Activated T-cell treated with anti-CD3 and anti-CD28 coated beads, Interleukin-2, amount 50 U/mL, for 4 hours (primary cell): ENCODE results near the gene SLC4A5. TPM values are rescaled to one million over a fixed set of nuclear protein-coding genes. Genes with fewer than 3 reads are reported as not detected.
"Not testable (repeated sequence)": the region's sequence is repeated elsewhere in the genome, so short reads cannot be mapped to it uniquely, and the experiment has no call there.

ENCODE experiments used
- ATAC-seq, 2 donors: fragments of 200-7000 bp; cut with Tn5 transposase; one replicate each; pipeline ENCODE4 v1.10.0; 2021
- DNase-seq: peaks from one replicate; pipeline ENCODE4 v3.0.0-alpha.2; 2020
- H3K27me3 Mint-ChIP-seq: one replicate; pipeline ENCODE4 v1.8.0; 2021; ENCODE audit warnings: low read depth, mixed read lengths
- H3K36me3 Mint-ChIP-seq: one replicate; pipeline ENCODE4 v1.8.0; 2022; ENCODE audit warnings: mixed read lengths; ENCODE audit not compliant: insufficient read depth
- H3K4me1 Mint-ChIP-seq: one replicate; pipeline ENCODE4 v1.8.0; 2021; ENCODE audit warnings: low read depth, mixed read lengths
- H3K4me3 Mint-ChIP-seq: one replicate; pipeline ENCODE4 v1.8.0; 2021; ENCODE audit warnings: mild to moderate bottlenecking, moderate library complexity, mixed read lengths
- H3K9me3 Mint-ChIP-seq: one replicate; pipeline ENCODE4 v1.8.0; 2021; ENCODE audit warnings: mixed read lengths
- total RNA-seq, 3 donors: library from RNA; stranded (reverse); gene quantifications; one replicate each; pipeline ENCODE4 v1.2.1, GENCODE V29; 2021

The SLC4A5 gene
- total RNA-seq, 3 donors from 2014 or later, result 1.3 to 1.5 (median 1.4) TPM

DNA sequence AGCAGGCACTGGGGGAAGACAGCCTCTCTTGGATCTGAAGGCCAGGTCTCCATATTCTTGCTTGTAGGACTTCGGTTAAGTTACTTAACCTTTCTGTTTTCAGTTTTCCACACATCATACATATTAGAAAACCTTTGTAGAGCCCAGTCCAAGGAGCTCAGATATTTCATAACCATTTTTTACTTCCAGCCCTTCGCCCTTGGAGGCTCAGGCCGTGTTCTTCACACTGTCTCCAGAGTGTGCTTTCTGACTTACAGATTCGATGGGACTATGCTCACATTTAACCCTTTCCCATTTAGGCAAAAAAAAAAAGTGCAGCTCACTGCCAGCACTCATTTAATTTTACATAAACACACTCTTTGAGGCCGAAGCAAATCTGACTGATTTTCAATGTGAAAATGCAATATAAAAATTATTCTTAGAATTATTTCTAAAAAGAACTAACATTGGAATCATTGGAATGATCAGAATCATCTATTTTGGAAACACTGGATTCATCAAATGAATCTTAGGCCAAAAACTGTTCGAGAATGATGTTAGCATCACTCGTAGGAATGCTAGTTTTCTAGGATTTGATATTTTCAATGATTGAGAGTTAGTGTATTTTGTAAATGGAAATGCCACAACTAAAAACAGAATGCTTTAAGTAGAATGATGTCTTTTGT lies 89.8 kb downstream of the SLC4A5 start:
- DNase-seq (no peak), ATAC-seq (no peak)
- H3K36me3 Mint-ChIP-seq, result peaks cover 7% of the 10 kb centered on the region
- no peaks in the 10 kb centered on the region for H3K27me3 Mint-ChIP-seq
- H3K9me3 Mint-ChIP-seq, result no peaks in the 10 kb centered on the region
- peaks cover 2% of the 10 kb centered on the region for H3K4me1 Mint-ChIP-seq
- no peak overlapping the region for H3K4me3 Mint-ChIP-seq

DNA sequence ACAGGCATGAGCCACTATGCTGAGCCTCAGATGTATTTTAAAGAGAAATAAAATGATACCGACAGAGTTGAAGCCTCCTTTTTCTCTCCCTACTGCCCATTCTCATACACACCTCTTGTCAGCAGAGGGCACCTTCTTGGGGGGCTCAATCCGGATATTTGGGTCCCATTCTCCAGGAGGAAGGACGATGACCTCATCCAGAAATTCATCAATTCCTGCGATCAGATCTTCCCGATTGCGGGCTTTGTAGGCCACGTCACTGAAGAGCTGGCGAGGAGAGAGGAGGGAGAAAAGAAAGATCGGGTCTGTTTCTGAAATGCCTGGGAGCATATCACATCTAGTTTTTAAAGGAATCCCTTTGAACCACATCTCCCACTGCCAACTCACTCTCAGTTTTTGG lies 90.4 kb downstream of the SLC4A5 start:
- DNase-seq (no peak), ATAC-seq (no peak)
- Mint-ChIP-seq H3K4me1 (peaks cover 2% of the 10 kb centered on the region), H3K4me3 (no peak overlapping the region), H3K27me3 (no peaks in the 10 kb centered on the region), H3K9me3 (no peaks in the 10 kb centered on the region), H3K36me3 (peaks cover 7% of the 10 kb centered on the region)

DNA sequence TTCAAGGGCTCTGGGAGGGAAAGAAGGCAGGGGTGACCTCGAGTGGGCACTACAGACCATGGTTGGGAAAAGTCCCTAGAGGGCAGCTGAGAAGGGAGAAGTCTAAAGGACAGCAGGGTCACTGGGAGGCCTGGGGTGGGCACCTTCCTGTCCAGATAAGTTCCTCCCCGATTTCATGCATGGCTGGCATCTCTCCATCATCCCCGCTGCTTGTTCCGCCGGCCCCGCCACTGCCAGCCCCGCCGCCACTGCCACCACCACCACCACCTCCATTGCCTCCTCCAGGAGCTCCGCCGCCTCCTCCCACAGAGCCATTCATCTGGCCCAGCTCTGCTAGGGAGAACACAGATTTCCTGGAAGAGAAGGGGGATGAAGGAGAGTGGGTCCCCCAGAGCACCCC lies 91.2 kb downstream of the SLC4A5 start:
- Mint-ChIP-seq H3K36me3 (peaks cover 7% of the 10 kb centered on the region), H3K4me1 (peaks cover 2% of the 10 kb centered on the region), H3K9me3 (no peaks in the 10 kb centered on the region), H3K4me3 (no peak overlapping the region), H3K27me3 (no peaks in the 10 kb centered on the region)
- no peak for ATAC-seq
- DNase-seq, result no peak

DNA sequence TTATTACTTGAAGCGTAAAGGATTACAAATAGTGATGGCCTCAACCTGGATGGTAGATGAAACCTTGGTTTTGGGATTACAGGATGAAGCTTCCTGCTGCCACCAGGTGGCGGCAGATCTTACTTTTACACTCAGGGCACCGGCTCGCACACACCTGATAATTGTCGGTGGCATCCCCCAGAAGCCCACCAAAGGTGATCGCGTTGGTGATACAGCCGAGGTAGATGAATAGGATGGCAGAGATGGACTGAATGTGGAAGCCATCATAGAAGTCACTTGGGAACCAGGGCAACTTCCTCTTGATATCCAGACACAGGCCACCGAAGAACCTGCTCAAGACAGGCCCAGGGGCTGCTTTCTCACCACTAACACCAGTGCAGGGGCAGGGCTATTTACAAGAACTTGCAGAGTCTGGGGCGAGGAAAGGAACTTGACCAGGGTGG lies 93.0 kb downstream of the SLC4A5 start:
- ATAC-seq (peak; percentile 65 to 71), DNase-seq (peak; percentile 38)
- no peaks in the 10 kb centered on the region for H3K27me3 Mint-ChIP-seq
- no peak overlapping the region for H3K4me3 Mint-ChIP-seq
- no peaks in the 10 kb centered on the region for H3K9me3 Mint-ChIP-seq
- H3K4me1 Mint-ChIP-seq, result peaks cover 2% of the 10 kb centered on the region
- peaks cover 9% of the 10 kb centered on the region for H3K36me3 Mint-ChIP-seq

DNA sequence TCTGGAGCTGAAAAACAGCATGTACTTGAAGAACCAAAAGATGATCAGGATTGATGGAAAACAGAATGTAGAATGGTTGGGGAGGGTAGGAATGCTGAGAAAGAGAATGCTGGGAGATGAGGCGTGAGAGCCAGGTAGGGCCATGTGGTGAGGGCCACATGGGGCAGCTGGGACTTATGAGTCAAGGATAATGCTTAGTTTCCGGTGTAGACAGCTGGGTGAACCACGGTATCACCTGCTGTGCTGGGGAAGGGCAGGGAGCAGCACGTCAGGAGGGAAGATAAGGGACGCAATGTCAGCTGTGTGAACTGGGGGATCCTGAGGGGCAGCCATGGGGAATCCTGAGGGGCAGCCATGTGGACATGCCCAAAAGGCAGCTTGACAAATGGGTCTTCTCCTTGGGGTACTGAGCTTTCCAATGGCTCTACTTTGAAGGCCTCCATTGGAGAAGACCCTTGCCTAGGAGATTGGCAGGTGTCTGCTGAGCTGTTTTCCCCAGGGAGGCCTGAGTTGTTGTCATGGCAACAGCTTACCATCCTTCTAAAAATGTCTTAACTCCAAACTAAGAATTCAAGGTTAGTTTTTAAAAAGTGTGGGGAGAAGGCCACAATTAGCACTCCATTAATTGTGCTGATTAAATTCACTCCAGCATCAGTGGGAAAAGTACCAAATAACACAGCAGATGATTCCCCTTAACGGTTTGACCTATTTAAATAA lies 93.7 kb downstream of the SLC4A5 start:
- Mint-ChIP-seq H3K9me3 (no peaks in the 10 kb centered on the region), H3K4me3 (no peak overlapping the region), H3K36me3 (peaks cover 7% of the 10 kb centered on the region), H3K27me3 (no peaks in the 10 kb centered on the region), H3K4me1 (peaks cover 2% of the 10 kb centered on the region)
- ATAC-seq (no peak), DNase-seq (no peak)

DNA sequence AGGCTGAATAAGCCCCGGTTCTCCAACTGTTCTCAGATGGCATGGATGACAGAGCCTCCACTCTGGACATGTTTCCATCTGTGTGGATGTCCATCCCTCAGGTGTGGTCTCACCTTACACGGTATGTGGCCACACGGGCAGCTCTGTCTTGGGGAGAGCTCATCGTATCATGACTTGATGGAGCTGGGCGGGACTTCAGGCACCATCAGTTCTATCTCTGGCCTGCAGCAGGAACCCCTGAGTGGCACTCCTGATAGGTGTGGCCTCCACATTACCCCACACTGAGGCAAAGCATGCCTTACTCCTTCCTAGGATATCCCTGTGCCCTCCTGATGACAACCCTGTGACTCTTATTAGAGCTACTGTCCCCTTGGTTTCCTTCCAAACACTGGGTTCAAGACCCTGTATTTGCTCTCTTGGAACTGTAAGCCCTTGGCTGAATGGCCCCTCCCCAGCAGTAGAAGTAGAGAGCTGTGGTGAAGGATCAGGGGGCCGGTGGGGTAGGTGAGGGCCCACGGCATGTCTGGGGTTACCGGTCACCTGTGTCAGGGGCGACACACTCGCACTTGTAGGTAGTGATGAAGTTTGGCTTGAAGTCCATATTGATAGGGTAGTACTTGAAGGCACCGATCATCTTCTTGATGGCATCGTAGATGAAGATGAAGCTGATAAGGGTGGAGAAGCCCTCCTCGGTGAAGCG lies 96.6 kb downstream of the SLC4A5 start:
- Mint-ChIP-seq H3K36me3 (peaks cover 2% of the 10 kb centered on the region), H3K27me3 (no peaks in the 10 kb centered on the region), H3K9me3 (no peaks in the 10 kb centered on the region), H3K4me1 (peaks cover 2% of the 10 kb centered on the region), H3K4me3 (no peak overlapping the region)
- ATAC-seq (no peak), DNase-seq (no peak)

DNA sequence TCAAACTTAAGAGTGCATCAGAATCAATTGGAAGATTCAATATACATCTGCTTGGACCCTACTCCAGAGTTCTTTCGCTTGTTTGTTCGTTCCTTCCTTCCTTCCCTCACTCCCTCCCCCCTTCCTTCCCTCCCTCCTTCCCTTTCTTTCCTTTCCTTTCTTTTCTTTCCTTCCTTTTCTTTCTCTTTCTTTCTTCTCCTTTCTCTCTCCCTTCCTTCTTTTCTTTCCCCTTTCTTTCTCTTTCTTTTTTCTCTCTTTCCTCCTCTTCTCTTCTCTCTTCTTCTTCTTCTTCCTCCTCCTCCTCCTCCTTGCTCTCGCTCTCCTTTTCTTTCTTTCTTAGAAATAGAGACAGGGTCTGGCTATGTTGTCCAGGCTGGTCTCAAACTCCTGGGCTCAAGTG lies 98.9 kb downstream of the SLC4A5 start:
- H3K4me3 Mint-ChIP-seq, result no peak overlapping the region
- H3K36me3 Mint-ChIP-seq, result peaks cover 2% of the 10 kb centered on the region
- no peaks in the 10 kb centered on the region for H3K4me1 Mint-ChIP-seq
- DNase-seq (no peak), ATAC-seq (no peak)
- no peaks in the 10 kb centered on the region for H3K27me3 Mint-ChIP-seq
- no peaks in the 10 kb centered on the region for H3K9me3 Mint-ChIP-seq

DNA sequence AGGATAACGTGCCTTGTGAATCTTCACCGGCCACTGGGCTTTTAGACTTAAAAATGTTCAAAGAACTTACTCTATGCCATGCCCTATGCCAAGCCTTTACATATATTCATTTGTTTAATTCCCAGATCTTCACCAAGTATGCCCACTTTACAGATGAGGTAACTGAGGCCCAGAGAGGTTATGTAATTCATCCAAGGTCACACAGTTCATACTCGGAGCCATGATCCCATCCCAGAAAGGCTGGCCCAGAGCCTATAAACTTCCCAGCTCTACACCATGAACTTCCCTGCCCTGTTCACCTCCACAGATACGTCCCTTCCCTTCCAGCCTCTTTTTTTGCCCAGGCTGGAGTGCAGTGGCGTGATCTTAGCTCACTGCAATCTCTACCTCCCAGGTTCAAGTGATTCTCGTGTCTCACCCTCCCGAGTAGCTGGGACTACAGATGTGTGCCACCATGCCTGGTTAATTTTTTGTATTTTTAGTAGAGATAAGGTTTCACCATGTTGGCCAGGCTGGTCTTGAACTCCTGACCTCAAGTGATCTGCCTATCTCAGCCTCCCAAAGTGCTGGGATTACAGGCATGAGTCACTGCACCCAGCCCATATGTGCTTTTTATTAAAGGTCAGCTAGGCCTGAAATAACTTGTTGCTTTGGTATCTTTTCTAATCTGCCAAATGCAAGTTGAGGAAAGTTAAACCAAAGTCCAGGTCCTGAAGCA lies 100.7 kb downstream of the SLC4A5 start:
- Mint-ChIP-seq H3K4me3 (no peak overlapping the region), H3K4me1 (no peaks in the 10 kb centered on the region), H3K27me3 (no peaks in the 10 kb centered on the region), H3K9me3 (no peaks in the 10 kb centered on the region), H3K36me3 (peaks cover 6% of the 10 kb centered on the region)
- DNase-seq, result no peak
- no peak for ATAC-seq

DNA sequence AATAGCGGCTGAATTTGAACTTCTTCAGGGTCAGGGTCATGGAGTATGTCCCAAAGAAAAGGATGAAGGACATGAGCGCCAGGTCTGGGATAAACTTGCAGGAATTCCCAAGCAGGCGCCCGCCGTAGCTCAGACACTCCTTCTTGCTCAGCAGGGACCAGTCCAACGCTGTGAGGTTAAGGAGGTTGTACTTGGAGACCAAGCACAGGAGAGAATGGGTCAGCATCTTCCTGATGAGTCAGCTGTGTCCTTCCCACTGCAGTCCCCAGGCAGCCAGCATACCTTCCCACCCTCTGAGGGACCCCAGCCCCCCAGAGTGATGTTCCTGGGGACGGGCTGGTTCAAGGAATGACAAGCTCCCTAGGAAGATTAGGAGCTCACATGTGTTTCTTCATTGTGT lies 103.9 kb downstream of the SLC4A5 start:
- ATAC-seq, result no peak
- no peaks in the 10 kb centered on the region for H3K27me3 Mint-ChIP-seq
- no peaks in the 10 kb centered on the region for H3K4me1 Mint-ChIP-seq
- H3K36me3 Mint-ChIP-seq, result peaks cover 12% of the 10 kb centered on the region
- no peak overlapping the region for H3K4me3 Mint-ChIP-seq
- DNase-seq, result no peak
- H3K9me3 Mint-ChIP-seq, result no peaks in the 10 kb centered on the region

DNA sequence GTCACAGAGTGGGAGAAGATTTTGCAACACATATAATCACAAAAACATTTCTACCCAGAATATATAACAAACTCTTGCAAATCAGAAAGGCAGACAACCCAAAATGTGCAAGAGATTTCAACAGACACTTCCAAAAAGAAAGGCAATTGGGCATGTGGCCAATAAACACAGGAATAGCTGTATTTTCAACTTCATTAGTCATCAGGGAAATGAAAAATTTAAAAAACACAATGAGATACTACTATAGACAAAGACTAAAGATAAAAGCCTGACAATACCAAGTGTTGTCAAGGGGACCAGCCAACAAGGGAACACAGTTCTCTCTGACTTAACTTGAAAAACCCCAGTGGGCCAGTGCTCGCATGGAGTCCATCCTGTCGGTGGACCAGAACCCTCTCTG lies 104.3 kb downstream of the SLC4A5 start:
- Mint-ChIP-seq H3K4me3 (no peak overlapping the region), H3K27me3 (no peaks in the 10 kb centered on the region), H3K9me3 (no peaks in the 10 kb centered on the region), H3K36me3 (peaks cover 13% of the 10 kb centered on the region), H3K4me1 (no peaks in the 10 kb centered on the region)
- DNase-seq (no peak), ATAC-seq (no peak)

DNA sequence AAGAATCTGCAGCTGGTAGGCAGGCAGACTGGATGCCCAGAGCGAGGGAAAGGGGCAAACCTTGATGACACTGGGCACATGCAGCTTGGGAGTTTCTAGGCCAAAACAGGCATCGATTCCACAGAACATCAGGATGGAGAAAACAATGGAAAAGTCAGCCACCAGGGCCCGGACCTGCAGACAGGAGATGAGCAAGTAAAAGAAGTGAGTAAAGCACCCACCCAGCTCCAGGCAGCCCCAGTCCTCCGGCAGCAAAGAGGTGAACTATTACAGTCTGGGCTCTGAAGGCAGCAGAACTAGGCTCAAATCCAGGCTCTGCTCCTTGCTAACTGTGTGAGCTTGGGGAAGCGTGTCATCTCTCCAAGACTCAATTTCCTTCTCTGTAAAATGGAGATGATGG lies 108.2 kb downstream of the SLC4A5 start:
- Mint-ChIP-seq H3K9me3 (no peaks in the 10 kb centered on the region), H3K36me3 (peaks cover 13% of the 10 kb centered on the region), H3K4me1 (no peaks in the 10 kb centered on the region), H3K4me3 (no peak overlapping the region), H3K27me3 (no peaks in the 10 kb centered on the region)
- DNase-seq, result no peak
- ATAC-seq, result no peak

DNA sequence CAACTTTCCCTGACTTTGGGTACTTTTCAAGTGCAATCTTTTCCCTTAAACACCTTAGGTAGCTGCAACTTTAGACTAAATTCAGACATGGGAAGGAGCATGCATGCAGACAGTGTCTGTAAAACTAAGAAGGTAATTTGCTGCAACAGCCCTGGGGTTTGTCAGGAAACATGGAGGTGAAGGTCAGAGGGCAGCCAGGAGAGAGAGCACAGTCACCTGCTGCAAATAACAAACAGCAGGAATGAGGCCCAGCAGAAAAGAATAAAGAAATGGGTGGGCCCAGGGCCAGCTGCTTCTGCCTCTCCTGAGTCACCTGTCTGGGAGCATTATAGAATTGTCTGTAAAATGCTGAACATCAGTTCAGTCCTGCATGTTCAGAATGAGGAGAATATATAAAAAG lies 109.6 kb downstream of the SLC4A5 start:
- no peak for DNase-seq
- Mint-ChIP-seq H3K4me1 (no peaks in the 10 kb centered on the region), H3K36me3 (peaks cover 10% of the 10 kb centered on the region), H3K4me3 (no peak overlapping the region), H3K27me3 (no peaks in the 10 kb centered on the region), H3K9me3 (no peaks in the 10 kb centered on the region)
- no peak for ATAC-seq

DNA sequence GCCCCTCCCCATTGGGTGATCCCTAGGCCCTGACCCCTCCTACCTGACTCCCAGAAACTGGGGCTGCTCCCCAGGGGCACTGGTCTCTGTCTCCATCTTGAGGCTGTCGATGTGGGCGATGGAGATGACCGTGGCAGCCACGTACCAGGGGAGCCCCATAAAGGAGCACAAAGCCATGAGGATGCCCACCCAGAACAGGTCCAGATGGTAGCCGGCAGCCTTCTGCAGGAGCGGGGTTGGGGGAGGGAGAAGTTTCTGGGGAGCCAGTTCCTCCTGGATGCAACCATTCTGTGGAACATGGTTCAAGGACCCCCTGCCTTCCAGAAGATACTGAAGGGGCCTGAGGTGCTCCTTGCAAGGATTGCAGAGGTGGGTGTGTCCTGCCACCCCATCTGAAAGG lies 110.8 kb downstream of the SLC4A5 start:
- H3K36me3 Mint-ChIP-seq, result peaks cover 9% of the 10 kb centered on the region
- H3K4me1 Mint-ChIP-seq, result no peaks in the 10 kb centered on the region
- H3K27me3 Mint-ChIP-seq, result no peaks in the 10 kb centered on the region
- ATAC-seq (no peak), DNase-seq (no peak)
- H3K4me3 Mint-ChIP-seq, result no peak overlapping the region
- H3K9me3 Mint-ChIP-seq, result no peaks in the 10 kb centered on the region

DNA sequence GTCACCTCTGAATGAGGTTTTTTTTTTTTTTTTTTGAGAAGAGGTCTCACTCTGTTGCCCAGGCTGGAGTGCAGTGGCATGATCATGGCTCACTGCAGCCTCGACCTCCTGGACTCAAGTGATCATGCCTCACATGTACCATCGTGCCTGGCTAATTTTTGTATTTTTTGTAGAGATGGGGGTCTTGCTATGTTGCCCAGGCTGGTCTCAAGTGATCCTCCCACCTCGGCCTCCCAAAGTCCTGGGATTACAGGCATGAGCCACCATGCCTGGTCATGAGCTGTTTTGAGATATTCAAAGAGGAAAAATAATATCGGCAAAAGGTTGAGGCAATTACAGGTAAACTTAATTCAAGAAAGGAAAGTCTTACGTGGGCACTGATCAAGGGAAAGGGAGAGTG lies 113.4 kb downstream of the SLC4A5 start:
- not testable (repeated sequence) for H3K9me3 Mint-ChIP-seq, ATAC-seq, H3K36me3 Mint-ChIP-seq, H3K27me3 Mint-ChIP-seq, DNase-seq, H3K4me1 Mint-ChIP-seq, H3K4me3 Mint-ChIP-seq
